ENCODE data around the gene OSBPL10.

Gene OSBPL10

DNA sequence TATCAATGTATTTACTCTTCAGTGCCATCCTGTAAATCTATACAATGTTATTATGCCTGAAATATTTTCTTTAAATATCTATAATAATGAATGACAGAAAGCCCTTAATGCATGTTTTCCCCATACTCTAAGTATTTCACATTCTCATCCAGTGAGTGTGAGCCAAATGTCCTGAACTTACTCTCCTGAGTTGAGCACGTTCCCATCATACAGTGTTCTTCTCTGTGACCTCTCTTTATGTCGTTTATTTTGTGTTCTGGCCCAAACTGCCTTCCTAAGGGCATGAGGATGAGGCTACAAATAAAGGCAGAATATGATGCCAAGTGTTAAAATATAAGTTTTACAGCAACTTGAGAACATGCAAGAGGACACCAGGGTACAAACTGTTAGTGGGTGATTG lies 3.3 kb downstream of the OSBPL10 start:
- TF ChIP-seq ZFP30 (CRISPR knock-in tag; IDR thresholded peaks at IDR 0.05): no peak
- TF ChIP-seq, protein P1, sequence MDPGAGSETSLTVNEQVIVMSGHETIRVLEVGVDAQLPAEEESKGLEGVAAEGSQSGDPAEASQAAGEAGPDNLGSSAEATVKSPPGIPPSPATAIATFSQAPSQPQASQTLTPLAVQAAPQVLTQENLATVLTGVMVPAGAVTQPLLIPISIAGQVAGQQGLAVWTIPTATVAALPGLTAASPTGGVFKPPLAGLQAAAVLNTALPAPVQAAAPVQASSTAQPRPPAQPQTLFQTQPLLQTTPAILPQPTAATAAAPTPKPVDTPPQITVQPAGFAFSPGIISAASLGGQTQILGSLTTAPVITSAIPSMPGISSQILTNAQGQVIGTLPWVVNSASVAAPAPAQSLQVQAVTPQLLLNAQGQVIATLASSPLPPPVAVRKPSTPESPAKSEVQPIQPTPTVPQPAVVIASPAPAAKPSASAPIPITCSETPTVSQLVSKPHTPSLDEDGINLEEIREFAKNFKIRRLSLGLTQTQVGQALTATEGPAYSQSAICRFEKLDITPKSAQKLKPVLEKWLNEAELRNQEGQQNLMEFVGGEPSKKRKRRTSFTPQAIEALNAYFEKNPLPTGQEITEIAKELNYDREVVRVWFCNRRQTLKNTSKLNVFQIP (CRISPR knock-in tag; IDR thresholded peaks at IDR 0.05; ENCODE audit: borderline replicate concordance, low read depth): no peak
- no peak for TF ChIP-seq TCF4 (CRISPR knock-in tag; IDR thresholded peaks at IDR 0.05; ENCODE audit: borderline replicate concordance)
- TF ChIP-seq, protein P2, sequence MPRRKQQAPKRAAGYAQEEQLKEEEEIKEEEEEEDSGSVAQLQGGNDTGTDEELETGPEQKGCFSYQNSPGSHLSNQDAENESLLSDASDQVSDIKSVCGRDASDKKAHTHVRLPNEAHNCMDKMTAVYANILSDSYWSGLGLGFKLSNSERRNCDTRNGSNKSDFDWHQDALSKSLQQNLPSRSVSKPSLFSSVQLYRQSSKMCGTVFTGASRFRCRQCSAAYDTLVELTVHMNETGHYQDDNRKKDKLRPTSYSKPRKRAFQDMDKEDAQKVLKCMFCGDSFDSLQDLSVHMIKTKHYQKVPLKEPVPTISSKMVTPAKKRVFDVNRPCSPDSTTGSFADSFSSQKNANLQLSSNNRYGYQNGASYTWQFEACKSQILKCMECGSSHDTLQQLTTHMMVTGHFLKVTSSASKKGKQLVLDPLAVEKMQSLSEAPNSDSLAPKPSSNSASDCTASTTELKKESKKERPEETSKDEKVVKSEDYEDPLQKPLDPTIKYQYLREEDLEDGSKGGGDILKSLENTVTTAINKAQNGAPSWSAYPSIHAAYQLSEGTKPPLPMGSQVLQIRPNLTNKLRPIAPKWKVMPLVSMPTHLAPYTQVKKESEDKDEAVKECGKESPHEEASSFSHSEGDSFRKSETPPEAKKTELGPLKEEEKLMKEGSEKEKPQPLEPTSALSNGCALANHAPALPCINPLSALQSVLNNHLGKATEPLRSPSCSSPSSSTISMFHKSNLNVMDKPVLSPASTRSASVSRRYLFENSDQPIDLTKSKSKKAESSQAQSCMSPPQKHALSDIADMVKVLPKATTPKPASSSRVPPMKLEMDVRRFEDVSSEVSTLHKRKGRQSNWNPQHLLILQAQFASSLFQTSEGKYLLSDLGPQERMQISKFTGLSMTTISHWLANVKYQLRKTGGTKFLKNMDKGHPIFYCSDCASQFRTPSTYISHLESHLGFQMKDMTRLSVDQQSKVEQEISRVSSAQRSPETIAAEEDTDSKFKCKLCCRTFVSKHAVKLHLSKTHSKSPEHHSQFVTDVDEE (CRISPR knock-in tag; IDR thresholded peaks at IDR 0.05): no peak
- no peak for TF ChIP-seq ZNF565 (CRISPR knock-in tag; conservative IDR thresholded peaks at IDR 0.05; ENCODE audit: low read depth)
- no peak for TF ChIP-seq CSDC2 (CRISPR knock-in tag; IDR thresholded peaks at IDR 0.05)
- TF ChIP-seq ZNF8 (CRISPR knock-in tag; IDR thresholded peaks at IDR 0.05): no peak
- no peak for TF ChIP-seq PPARA (CRISPR knock-in tag; IDR thresholded peaks at IDR 0.05; ENCODE audit: borderline replicate concordance)
- no peak for TF ChIP-seq ZFP3 (CRISPR knock-in tag; IDR thresholded peaks at IDR 0.05)
- no peak for TF ChIP-seq ISL1 (CRISPR knock-in tag; IDR thresholded peaks at IDR 0.05)
- TF ChIP-seq ZNF70 (CRISPR knock-in tag; IDR thresholded peaks at IDR 0.05): no peak
- TF ChIP-seq SNAI2 (CRISPR knock-in tag; IDR thresholded peaks at IDR 0.05): no peak
- TF ChIP-seq ZC3H10 (CRISPR knock-in tag; IDR thresholded peaks at IDR 0.05): no peak
- TF ChIP-seq, protein P3, sequence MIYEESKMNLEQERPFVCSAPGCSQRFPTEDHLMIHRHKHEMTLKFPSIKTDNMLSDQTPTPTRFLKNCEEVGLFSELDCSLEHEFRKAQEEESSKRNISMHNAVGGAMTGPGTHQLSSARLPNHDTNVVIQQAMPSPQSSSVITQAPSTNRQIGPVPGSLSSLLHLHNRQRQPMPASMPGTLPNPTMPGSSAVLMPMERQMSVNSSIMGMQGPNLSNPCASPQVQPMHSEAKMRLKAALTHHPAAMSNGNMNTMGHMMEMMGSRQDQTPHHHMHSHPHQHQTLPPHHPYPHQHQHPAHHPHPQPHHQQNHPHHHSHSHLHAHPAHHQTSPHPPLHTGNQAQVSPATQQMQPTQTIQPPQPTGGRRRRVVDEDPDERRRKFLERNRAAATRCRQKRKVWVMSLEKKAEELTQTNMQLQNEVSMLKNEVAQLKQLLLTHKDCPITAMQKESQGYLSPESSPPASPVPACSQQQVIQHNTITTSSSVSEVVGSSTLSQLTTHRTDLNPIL (CRISPR knock-in tag; IDR thresholded peaks at IDR 0.05; ENCODE audit: low read depth): no peak
- no peak for TF ChIP-seq TOX (CRISPR knock-in tag; IDR thresholded peaks at IDR 0.05; ENCODE audit: borderline replicate concordance)
- no peak for TF ChIP-seq ESRRG (CRISPR knock-in tag; IDR thresholded peaks at IDR 0.05)
- no peak for TF ChIP-seq OSR1 (CRISPR knock-in tag; IDR thresholded peaks at IDR 0.05)
- no peak for ATAC-seq

DNA sequence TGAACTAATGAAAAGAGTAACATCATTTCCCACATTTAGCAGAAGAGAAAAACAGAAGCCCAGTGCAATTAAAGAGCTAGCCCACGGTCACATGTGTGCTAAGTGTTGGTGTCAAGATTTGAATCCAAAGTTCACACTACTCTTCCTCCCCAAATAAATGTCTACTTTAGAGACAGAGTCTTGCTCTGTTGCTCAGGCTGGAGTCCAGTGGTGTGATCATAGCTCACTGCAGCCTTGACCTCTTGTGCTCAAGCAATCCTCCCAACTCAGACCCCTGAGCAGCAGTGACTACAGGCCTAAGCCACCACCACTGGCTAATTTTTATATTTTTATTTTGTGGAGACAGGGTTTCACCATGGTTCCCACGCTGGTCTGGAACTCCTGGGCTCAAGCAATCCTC lies 4.8 kb downstream of the OSBPL10 start:
- ATAC-seq: no peak
- no peak for TF ChIP-seq ESRRG (CRISPR knock-in tag; IDR thresholded peaks at IDR 0.05)
- no peak for TF ChIP-seq CSDC2 (CRISPR knock-in tag; IDR thresholded peaks at IDR 0.05)
- no peak for TF ChIP-seq OSR1 (CRISPR knock-in tag; IDR thresholded peaks at IDR 0.05)
- TF ChIP-seq GLIS3 (CRISPR knock-in tag; IDR thresholded peaks at IDR 0.05): no peak
- TF ChIP-seq RARB (CRISPR knock-in tag; IDR thresholded peaks at IDR 0.05): no peak
- TF ChIP-seq, protein P1 (CRISPR knock-in tag; IDR thresholded peaks at IDR 0.05; ENCODE audit: borderline replicate concordance, low read depth): no peak
- TF ChIP-seq PPARA (CRISPR knock-in tag; IDR thresholded peaks at IDR 0.05; ENCODE audit: borderline replicate concordance): no peak
- no peak for TF ChIP-seq ARNTL (CRISPR knock-in tag; IDR thresholded peaks at IDR 0.05; ENCODE audit: borderline replicate concordance, low read depth)
- no peak for TF ChIP-seq ZFP3 (CRISPR knock-in tag; IDR thresholded peaks at IDR 0.05)
- TF ChIP-seq, protein P4, sequence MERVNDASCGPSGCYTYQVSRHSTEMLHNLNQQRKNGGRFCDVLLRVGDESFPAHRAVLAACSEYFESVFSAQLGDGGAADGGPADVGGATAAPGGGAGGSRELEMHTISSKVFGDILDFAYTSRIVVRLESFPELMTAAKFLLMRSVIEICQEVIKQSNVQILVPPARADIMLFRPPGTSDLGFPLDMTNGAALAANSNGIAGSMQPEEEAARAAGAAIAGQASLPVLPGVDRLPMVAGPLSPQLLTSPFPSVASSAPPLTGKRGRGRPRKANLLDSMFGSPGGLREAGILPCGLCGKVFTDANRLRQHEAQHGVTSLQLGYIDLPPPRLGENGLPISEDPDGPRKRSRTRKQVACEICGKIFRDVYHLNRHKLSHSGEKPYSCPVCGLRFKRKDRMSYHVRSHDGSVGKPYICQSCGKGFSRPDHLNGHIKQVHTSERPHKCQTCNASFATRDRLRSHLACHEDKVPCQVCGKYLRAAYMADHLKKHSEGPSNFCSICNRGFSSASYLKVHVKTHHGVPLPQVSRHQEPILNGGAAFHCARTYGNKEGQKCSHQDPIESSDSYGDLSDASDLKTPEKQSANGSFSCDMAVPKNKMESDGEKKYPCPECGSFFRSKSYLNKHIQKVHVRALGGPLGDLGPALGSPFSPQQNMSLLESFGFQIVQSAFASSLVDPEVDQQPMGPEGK (CRISPR knock-in tag; IDR thresholded peaks at IDR 0.05; ENCODE audit: borderline replicate concordance): no peak
- no peak for TF ChIP-seq BACH2 (CRISPR knock-in tag; IDR thresholded peaks at IDR 0.05; ENCODE audit: borderline replicate concordance)
- no peak for TF ChIP-seq ZFP30 (CRISPR knock-in tag; IDR thresholded peaks at IDR 0.05)
- TF ChIP-seq, protein P5, sequence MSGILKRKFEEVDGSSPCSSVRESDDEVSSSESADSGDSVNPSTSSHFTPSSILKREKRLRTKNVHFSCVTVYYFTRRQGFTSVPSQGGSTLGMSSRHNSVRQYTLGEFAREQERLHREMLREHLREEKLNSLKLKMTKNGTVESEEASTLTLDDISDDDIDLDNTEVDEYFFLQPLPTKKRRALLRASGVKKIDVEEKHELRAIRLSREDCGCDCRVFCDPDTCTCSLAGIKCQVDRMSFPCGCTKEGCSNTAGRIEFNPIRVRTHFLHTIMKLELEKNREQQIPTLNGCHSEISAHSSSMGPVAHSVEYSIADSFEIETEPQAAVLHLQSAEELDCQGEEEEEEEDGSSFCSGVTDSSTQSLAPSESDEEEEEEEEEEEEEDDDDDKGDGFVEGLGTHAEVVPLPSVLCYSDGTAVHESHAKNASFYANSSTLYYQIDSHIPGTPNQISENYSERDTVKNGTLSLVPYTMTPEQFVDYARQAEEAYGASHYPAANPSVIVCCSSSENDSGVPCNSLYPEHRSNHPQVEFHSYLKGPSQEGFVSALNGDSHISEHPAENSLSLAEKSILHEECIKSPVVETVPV (CRISPR knock-in tag; IDR thresholded peaks at IDR 0.05): no peak

Measured in SK-N-SH treated with all-trans-retinoic acid at 6 μM for 48 hours (cell line).